GM21576 (cell line): ENCODE measurements around the gene CLDN34.

Experiments used
- ATAC-seq: cut with Tn5 transposase; IDR thresholded peaks from one replicate; pipeline ENCODE4 v1.9.1; 2021; ENCODE audit warnings: mild to moderate bottlenecking, moderate library complexity; ENCODE audit not compliant: unreplicated experiment

The CLDN34 gene, protein sequence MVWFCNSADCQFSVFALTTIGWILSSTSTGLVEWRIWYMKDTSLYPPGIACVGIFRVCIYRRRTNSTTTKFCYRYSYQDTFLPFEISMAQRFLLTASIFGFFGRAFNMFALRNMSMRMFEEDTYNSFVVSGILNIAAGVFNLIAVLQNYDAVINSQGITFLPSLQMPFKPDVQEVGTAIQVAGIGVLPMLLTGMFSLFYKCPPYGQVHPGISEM

DNA sequence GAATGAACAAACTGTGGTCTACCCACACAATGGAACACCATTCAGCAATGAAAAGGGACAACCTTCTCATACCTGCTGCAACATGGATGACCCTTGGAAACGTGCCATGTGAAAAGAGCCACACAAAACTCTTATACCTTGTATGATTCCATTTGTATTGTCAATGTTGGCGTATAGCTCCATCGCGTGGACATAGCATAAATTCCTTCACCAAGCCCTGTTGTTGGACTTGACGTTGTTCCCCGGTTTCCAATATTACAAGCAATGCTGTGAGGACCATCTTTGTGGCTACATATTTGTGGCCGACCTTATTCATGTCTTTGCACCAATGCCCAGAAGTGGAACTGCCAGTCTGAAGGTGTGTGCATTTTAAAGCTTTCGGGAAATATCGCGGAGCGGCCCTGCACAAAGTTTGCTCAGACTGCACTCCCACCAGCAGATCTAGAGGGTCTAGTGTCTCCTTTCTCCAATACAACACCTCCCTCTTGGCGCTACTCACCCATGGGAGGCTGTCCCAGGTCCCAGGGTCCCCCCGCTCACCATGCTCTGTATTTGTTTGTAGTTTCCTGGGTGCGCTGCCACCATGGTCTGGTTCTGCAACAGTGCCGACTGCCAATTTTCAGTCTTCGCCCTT is at the start of gene CLDN34:
Gene CLDN34 (plus strand): TSS at position 584 of the 634 bp plus-strand sequence. CDS start 0 bp downstream, at position 584.
- ATAC-seq: no peak

DNA sequence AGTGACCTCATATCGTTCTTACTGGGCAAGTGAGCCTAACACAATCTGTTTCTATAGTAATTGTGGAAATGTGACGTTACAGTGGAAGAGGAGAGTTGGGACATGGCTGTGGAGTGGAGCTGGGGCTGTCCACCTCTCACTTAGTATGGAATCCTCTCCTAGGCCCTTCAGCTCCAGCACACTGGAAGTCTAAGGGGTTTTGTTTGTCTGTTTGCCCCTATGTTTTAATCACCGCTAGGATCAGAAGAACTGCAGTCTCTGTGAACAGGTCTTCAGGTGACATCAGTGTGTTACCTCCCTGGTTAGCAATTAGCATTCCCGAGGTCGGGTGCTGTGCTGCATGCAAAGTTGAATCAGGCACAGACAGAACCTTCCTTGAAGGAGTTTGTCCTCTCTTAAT is 49.3 kb upstream of the CLDN34 start:
- ATAC-seq: no peak

DNA sequence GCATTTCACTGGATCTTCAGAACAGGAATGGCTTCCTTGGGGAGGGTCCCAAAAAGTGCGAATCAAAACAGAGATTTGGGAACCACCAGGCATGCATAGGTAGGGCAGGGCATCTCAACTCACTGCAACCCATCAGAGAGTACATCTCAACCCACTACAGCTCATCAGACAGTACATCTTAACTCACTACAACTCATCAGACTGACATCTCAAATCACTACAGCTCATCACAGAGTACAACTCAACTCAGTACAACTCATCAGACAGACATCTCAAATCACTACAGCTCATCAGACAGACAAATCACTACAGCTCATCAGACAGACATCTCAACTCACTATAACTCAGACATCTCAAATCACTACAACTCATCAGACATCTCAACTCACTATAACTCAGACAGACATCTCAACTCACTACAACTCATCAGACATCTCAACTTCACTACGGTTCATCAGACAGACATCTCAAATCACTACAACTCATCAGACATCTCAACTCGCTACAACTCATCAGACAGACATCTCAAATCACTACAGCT is 47.5 kb upstream of the CLDN34 start:
- no peak for ATAC-seq

DNA sequence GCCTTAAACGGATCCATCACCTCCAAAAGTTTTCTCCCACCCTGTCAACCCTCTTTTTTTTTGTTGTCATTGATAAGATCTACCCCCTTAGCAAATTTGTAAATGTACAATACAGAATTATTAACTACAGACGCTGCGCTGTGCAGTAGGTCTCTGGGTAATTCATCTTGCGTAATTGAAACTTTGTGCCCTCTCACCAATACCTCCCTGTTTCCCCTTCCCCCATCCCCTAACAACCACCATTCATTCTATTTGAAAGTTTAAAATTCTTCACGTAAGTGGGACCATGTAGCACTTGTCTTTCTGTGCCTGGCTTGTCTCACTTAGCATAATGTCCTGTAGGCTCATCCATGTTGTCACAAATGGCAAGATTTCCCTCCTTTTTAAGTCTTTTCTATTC is 45.8 kb upstream of the CLDN34 start:
- ATAC-seq: no peak

DNA sequence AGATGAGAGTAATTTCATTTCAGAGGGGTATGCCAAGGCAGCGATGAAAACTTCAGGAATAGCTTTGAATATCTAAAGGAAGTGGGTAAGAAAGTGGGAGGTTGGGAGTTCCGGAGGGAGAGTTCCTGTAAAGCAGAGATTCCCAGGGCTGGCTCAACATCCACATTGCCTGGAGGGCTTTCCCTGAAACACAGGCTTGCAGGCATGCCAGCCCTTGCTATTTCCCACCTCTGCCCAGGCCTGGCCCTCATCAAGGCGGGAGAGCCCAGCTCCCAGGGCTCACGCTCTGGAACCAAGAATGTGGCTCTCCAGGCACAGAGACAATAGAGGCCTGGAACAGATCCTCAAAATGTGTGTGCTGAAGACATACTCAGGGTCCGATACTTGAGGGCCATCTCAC is 43.8 kb upstream of the CLDN34 start:
- ATAC-seq: no peak

DNA sequence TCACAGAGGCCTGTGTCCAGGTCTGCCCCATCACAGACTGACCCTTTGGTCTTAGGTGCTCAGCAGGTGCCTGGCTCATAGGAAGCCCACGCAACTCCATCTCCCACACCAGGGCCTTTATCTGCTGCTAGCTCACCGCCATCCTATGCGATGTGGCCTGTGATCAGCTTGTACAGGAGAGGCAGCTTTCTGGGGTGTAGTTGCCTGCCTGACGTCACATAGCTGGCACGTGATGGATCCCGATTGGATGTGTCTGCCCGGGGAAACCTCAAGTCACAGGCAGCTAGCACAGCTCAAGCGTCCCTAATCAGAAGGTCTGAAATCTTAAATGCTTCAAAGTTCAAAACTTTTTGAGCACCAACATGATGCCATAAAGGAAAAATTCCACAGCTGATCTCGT is 41.2 kb upstream of the CLDN34 start:
- no peak for ATAC-seq

DNA sequence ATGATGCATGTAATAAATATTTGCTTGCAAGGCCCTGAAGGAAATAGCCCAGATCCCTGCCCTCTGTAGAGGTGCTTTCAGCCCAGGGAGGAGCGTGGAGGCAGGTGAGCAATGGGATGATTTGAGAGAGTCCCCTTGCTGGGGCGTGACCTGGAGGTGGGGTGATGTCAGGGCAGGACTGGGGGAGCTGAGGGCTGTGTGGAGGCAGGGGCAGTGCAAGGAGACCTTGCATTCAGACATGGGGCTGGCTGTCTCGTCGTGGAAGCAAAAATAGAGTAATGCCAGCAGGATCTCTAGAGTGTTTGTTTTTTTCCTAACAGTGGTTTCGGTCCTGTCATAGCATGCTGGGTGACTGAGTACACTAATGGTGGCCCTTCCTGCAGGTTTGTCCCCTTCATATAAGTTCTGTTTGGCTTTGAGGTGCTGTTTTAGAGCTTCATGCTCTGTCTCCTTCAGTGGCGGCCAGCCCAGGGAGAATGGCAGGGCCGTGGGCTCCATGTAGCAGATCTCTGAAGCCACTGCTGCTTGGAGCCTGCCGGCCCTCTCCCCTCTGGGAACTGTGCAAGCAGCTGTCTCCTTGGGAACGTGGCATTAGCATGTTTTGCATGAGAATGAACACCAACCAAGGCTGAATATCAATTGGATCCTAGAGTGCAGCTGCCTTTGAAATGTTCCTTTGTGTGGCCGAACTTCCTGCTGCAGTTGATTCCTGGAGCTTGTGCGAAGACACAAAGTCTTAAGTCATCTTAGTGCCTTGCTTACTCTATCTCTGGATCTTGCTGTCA is 39.3 kb upstream of the CLDN34 start:
- no peak for ATAC-seq

DNA sequence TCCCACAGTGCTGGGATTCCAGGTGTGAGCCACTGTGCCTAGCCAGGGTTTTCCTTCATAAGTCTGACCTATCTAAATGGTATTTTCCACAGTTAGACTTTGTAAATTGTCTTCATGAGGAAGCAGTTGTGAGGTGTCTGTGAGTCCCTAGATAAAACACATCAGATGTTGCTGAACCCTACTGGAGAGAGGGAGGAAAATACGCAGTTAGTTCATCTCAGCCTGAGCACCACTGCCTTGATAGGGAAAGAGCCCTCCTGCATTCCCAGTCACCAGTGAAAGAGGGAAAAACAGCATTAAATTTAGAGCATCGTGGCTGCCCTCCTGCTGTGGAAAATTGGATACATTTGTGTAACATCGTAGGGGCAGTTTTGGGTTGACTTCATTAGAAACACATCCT is 31.7 kb upstream of the CLDN34 start:
- no peak for ATAC-seq

DNA sequence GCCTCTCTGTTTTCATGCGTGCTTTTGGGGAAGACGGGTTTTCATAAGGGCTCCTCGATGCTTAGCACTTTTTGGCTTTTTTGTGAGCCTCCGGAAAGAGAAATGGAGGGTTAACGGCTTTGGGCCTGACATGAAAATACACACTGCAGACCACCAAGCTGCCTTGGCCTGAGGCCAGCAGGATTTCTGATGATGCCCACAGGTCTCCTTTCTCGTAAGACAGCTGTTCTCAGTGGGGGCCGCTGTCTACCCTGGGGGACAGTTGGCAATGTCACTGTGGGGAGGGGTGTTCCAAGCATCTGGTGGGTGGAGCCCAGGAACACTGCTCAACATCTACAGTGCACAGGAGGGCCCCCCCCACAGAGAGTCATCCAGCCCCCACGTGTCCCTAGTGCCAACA is 29.4 kb upstream of the CLDN34 start:
- no peak for ATAC-seq

DNA sequence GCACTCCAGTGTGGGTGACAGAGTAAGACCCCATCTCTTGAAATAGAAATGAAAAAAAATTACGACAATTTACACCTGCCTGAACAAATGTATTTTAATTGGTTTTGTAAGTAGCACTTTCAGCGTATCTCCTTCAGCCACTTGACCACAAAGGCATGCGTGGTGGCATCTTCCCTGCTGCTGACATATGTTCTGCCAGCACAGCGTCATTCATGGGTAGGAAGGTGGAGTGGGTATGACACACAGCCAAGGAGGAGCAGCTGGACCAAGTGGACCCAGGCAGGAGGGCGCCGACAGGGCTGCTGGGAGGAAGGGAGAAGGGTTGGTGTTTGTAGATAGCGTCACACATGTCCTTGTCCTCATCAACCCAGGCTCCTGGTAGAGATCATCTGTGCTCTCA is 28.6 kb upstream of the CLDN34 start:
- no peak for ATAC-seq

DNA sequence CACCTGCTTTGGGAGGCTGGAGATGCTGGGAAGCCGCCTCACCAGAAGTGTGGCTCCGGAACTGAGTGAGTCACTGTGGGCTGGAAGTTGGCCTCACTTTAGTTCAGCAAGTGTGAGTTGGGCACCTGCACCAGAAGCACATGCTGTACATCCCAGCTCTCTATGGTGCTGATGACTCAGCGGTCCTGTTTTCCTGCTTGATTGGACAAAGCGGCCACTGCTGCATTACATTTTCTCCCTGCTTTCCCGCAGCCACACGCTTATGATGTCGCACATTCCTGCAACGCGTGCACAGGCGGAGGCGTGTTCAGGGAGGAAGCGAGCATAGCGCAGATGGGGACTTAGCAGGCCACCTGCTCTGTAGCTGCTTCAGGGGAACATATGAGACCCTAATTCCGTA is 26.7 kb upstream of the CLDN34 start:
- ATAC-seq: no peak

DNA sequence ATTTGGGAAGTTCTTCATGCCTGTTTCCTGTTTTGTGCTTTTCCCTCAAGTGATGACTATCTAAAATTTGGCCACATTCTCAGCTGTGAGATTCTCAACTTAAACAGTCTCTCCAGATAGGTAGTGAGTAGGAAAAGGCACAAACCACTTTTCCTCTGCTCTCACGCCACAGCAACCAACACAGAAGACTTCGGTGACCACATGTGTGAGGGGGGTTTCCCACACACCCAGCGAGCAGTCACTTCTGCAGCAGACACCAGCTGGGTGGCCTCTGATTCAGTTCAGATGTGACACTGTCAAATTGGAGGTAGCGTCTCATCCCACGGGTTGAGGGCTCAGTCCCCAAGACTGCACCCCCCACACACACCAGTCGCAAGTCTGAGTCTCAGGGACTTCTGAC is 25.1 kb upstream of the CLDN34 start:
- ATAC-seq: peak; percentile 84

DNA sequence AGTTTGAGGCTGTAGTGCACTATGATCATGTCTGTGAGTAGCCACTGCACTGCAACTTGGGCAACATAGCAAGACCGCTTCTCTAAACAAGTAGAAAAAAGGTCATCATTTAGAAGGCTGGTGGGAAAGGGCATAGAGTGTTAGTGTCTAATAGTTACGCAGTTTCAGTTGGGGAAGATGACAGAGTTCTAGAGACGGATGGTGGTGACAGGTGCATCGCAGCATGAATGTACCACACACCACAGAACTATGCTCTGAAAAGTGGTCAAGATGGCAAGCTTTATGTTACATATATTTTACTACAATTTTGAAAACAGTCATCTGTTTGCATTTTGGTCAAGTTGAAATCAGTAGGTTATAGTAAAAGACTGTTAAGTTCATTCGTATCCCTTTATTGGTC is 23.7 kb upstream of the CLDN34 start:
- no peak for ATAC-seq

DNA sequence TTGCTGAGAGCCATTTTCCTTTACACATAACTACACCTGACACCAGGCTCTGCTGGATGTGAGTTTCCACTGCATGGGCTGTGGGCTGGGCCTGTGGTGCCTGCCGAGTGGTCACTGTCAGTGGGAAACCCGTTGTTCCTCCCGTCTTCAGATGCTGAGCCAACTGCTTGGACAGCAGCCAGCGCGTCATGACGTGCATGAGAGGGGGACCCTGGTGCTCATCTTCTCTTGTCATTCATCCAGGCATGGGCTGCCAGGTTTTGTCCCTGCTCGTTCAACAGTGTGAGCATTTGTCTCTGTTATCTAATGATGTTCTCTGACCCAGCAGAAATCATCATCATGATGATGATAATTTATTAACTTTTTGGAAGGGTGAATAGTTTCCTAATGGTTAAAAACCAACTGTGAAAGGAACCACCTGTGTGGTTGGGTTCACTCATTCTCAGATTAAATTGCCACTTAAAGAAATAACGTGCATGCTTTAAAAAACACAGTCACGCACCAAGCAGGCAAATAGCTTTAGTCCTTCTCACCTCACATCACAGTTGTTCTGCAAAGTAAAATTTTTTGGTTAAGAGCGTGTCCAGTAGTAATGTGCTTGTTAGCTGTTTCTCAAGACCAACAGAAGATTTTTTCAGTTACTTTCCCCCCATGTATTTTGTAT is 19.9 kb upstream of the CLDN34 start:
- no peak for ATAC-seq

DNA sequence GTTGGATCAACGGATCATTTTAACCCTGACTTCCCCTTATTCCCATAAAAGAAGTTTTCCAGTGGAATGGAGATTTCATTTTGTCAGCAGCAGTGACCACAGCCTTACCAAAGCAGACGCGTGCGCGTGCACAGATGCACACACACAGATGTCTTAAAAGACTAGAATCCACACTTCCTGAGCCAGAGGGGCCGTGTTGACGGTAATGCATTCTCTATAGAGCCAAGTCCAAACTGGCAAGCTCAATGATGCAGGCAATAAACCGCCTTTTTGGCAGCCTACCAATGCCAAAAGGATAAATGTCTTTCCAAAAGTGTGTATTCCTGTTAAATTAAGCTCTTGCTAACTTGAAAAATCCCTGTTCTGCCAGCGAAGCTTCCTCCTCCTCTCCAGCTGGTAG is 18.8 kb upstream of the CLDN34 start:
- no peak for ATAC-seq

DNA sequence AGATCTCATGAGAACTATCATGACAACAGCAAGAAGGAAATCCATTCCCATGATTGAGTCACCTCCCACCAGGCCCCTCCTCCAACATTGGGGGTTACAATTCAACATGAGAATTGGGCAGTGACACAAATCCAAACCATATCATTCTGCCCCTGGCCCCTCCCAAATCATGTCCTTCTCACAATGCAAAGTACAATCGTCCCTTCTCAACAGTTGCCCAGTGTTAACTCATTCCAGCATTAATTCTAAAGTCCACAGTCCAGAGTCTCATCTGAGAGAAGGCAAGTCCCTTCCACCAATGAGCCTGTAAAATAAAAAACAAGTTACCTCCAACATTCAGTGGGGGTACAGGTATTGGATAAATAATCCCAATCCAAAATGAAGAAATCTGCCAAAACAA is 14.9 kb upstream of the CLDN34 start:
- ATAC-seq: no peak

DNA sequence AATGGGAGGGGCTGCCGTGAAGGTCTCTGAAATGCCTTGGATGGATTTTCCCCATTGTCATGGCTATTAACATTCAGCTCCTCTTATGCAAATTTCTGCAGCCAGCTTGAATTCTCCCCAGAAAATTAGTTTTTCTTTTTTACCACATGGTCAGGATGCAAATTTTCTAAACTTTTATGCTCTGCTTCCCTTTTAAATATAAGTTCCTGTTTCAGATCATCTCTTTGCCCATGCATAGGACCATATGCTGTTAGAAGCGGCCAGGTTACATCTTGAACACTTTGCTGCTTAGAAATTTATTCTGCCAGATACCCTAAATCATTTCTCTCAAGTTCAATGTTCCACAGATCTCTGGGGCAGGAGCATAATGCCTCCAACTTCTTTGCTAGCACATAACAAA is 13.8 kb upstream of the CLDN34 start:
- no peak for ATAC-seq

DNA sequence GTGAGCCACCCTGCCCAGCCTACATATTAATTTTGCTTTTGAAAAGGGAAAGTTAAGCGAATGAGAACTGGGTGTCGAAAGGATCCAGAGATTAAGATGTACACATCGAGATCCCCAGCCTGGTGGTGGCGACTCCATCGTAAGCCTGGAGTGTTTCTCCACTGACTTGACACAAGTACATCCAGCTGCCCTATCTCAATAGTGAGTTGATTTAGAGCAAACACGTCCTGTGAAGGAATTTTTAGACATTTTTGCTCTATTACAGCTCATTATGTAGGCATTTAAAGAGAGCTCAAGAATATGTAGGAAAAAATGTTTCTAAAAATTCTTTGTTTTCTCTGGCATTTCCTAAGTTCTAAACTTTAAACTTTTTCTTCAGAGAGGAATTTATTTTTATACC is 11.7 kb upstream of the CLDN34 start:
- ATAC-seq: no peak

DNA sequence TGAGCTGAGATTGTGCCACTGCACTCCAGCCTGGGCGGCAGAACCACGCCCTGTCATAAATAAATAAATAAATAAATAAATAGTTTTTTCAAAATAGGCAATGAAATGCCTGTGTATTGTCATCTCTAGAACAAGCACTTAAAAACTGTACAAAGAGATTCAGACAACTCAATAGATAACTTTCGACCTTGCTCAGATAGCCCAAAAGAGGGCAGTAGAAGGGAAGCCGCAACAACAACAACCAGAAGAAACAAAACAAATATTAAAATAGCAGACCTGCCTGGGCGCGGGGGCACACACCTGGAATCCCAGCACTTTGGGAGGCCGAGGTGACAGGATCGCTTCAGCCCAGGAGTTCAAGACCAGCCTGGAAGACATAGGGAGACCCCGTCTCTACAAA is 9.4 kb upstream of the CLDN34 start:
- no peak for ATAC-seq

DNA sequence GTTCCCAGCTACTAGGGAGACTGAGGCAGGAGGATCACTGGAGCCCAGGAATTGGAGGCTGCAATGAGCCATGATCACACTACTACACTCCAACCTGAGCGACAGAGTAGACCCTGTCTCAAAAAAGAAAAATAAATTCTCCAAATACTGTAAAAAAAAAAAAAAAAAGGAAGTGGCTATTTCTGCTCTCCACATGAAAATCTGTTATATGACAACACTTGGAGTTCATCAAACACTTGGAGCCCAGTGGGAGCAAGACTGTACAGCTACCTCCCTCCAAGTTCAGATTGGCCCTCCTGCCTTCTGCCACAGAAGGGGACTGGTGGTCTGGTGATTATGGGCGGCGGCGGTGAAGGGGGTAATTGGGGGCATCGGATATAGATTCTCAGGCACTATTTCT is 9.0 kb upstream of the CLDN34 start:
- ATAC-seq: no peak

DNA sequence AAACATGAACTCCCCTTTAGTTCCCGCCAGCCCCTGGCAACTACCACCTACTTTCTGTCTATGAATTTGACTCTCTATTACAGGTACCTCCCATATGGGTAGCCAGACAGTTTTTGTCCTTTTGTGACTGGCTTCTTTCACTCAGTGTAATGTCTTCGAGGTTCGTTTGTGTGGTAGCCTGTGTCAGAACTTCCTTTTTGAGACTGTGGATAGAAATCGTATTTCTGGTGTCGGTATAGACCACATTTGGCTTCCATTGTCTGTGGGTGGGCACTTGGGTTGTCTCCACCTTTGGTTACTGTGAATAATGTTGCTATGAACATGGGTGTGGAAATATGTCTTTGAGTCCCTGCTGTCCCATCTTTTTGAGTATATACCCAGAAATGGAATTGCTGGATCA is 5.4 kb upstream of the CLDN34 start:
- ATAC-seq: no peak

DNA sequence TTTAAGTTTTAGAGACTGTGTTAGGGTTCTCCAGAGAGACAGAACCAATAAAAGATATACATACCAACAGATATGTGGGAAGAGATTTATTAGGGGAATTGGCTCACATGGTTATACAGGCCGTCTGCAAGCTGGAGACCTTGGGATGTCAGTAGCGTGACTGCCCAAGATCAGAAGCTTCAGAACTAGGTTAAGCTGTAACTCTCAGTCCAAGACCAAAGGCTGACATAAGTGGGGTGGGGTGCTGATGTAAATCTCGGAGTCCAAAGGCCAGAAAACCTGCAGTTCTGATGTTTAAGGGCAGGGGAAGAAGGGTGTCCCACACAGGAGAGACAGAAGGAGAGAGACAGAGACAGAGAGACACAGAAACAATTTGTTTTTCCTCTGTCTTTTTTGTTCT is 10.5 kb downstream of the CLDN34 start:
- no peak for ATAC-seq
